C4-2B (cell line): ENCODE results near the gene IL26.

Experiments
- ZFX ChIP-seq: fragments of 450-650 bp; IDR thresholded peaks from 2 replicates; pipeline ENCODE4 v1.6.1; 2017
- TF ChIP-seq, protein P1 (sequence below): fragments of 450-650 bp; conservative IDR thresholded peaks from 2 replicates; pipeline ENCODE4 v1.5.1; 2017; ENCODE audit warnings: mild to moderate bottlenecking

DNA sequence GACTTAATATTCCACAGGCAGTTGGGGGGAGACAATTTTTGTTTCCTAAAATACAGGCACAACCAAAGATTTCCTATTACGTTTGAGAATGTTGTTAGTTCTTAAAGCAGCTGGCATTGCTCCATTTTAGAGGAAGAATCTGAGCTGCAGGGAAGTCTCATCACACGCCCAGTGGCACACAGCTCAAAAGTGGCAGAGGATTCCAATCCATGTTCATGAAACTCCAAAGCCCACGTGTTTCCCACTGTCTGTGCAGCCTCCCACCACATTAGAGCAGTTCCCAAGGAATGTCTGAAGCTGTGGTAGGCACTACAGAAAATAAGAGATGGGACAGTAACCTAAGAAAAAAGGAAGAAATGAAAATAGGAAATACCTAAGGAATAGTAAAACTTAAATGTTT lies 6.1 kb upstream of the IL26 start:
- TF ChIP-seq, protein P1, sequence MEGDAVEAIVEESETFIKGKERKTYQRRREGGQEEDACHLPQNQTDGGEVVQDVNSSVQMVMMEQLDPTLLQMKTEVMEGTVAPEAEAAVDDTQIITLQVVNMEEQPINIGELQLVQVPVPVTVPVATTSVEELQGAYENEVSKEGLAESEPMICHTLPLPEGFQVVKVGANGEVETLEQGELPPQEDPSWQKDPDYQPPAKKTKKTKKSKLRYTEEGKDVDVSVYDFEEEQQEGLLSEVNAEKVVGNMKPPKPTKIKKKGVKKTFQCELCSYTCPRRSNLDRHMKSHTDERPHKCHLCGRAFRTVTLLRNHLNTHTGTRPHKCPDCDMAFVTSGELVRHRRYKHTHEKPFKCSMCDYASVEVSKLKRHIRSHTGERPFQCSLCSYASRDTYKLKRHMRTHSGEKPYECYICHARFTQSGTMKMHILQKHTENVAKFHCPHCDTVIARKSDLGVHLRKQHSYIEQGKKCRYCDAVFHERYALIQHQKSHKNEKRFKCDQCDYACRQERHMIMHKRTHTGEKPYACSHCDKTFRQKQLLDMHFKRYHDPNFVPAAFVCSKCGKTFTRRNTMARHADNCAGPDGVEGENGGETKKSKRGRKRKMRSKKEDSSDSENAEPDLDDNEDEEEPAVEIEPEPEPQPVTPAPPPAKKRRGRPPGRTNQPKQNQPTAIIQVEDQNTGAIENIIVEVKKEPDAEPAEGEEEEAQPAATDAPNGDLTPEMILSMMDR = no peak
- TF ChIP-seq ZFX = no peak
